Motor neuron (in vitro differentiated cells): Measurements from ENCODE around the gene NECTIN1. TPM values are rescaled to one million over a fixed set of nuclear protein-coding genes. Genes with fewer than 3 reads are reported as not detected.
A peak's percentile ranks its signal among the peaks of the same experiment; 100 is the strongest.

Experiments
- ATAC-seq, 8 experiments: fragments of 200-7000 bp; cut with Tn5 transposase; replicated peaks in 6 of 8; 2 replicates each; pipeline ENCODE4 v1.8.0; 2021; ENCODE audit warnings: mild to moderate bottlenecking in 8 of 8, moderate library complexity in 8 of 8
- H3K27ac ChIP-seq, 2 donors: fragments of 250-450 bp; sonication (Bioruptor Pico); 2 replicates each; pipeline ENCODE4 v1.9.0; 2021; ENCODE audit warnings: antibody characterized with exemption in 2 of 2, mild to moderate bottlenecking in 2 of 2, moderate library complexity in 1 of 2
- H3K4me1 ChIP-seq, 2 donors: fragments of 250-450 bp; sonication (Bioruptor Pico); replicated peaks in 1 of 2; 2 replicates each; pipeline ENCODE4 v1.6.1; 2021; ENCODE audit warnings: antibody characterized with exemption in 2 of 2, mild to moderate bottlenecking in 2 of 2, moderate library complexity in 1 of 2
- H3K4me3 ChIP-seq, 5 donors: fragments of 250-450 bp; sonication (Bioruptor Pico); 2 replicates each; pipeline ENCODE4 v1.9.0; 2021; ENCODE audit warnings: antibody characterized with exemption in 5 of 5, mild to moderate bottlenecking in 5 of 5, moderate library complexity in 4 of 5
- WGBS, 10 experiments: fragments of 450-650 bp; shearing (Covaris generic); methylation state at CpG; one replicate each; pipeline ENCODE4 v1.0.0; 2022; 5-methylcytosine and 5-hydroxymethylcytosine counted together
- in situ Hi-C, 9 experiments: fragments of 400-800 bp; cut with MboI; loops; one replicate each; pipeline ENCODE4 v1.15.0; 2021; ENCODE audit warnings: low sequenced_read_pairs in 9 of 9, low pct_unique_long_range_greater_than_20kb in 2 of 9; ENCODE audit not compliant: unreplicated experiment in 9 of 9
- total RNA-seq, 8 experiments: library from RNA; unstranded; fragments of 300-600 nt; gene quantifications; 2 replicates each; pipeline versions ENCODE4 v1.2.3 to v1.2.4, GENCODE V29; 2022

The NECTIN1 gene
- total RNA-seq, 8 experiments from 2014 or later = 7.2 to 35.9 (median 19.1) TPM

- WGBS, 10 experiments = 81 to 100% (median 85%) methylated on average over 2 to 3 of the region's 6 CpGs; no CpG with 5 or more reads in 7 of the 10 experiments
- H3K4me1 ChIP-seq = peaks cover 22 to 37% of the 10 kb centered on the region in 2 donors
- in situ Hi-C loops = no loop called here
- ATAC-seq = no peak
- no peak overlapping the region for H3K4me3 ChIP-seq
- no peak overlapping the region for H3K27ac ChIP-seq
Measured at GRCh38 chr11:119627286-119627685, 101.7 kb downstream of the NECTIN1 start.

GRCh38 chr11:119626871-119627270, 102.1 kb downstream of the NECTIN1 start:
- Histone ChIP-seq H3K4me3 (no peak overlapping the region), H3K4me1 (peaks cover 22 to 37% of the 10 kb centered on the region in 2 donors), H3K27ac (no peak overlapping the region)
- in situ Hi-C loops = no loop called here
- 83% methylated on average over 2 of the region's 7 CpGs; no CpG with 5 or more reads in 9 of the 10 experiments for WGBS, 10 experiments
- ATAC-seq = no peak

GRCh38 chr11:119626197-119626841, 102.7 kb downstream of the NECTIN1 start:
- no peak for ATAC-seq
- no peak overlapping the region for H3K4me3 ChIP-seq
- H3K4me1 ChIP-seq = peaks cover 22 to 37% of the 10 kb centered on the region in 2 donors
- WGBS, 10 experiments = 0 to 60% (median 25%) methylated on average over 1 to 2 of the region's 7 CpGs; no CpG with 5 or more reads in 4 of the 10 experiments
- in situ Hi-C loops = no loop called here
- H3K27ac ChIP-seq = no peak overlapping the region

GRCh38 chr11:119625206-119625978, 103.6 kb downstream of the NECTIN1 start:
- Histone ChIP-seq H3K4me3 (no peak overlapping the region), H3K27ac (no peak overlapping the region), H3K4me1 (peaks cover 22 to 35% of the 10 kb centered on the region in 2 donors)
- 13 to 75% (median 50%) methylated on average over 1 to 5 of the region's 19 CpGs; no CpG with 5 or more reads in 4 of the 10 experiments for WGBS, 10 experiments
- in situ Hi-C loops = no loop called here
- peak in 5 of 8 experiments; percentile 8 to 74 (median 28) for ATAC-seq

- in situ Hi-C loops = no loop called here
- peak in 7 of 8 experiments; percentile 20 to 76 (median 39) for ATAC-seq
- Histone ChIP-seq H3K4me1 (peaks cover 15 to 27% of the 10 kb centered on the region in 2 donors), H3K27ac (no peak overlapping the region), H3K4me3 (no peak overlapping the region)
- WGBS, 10 experiments = 20 to 100% (median 81%) methylated on average over 1 to 5 of the region's 6 CpGs; no CpG with 5 or more reads in 6 of the 10 experiments
Measured at GRCh38 chr11:119624629-119625028, 104.4 kb downstream of the NECTIN1 start.

- Histone ChIP-seq H3K27ac (no peak overlapping the region), H3K4me1 (peaks cover 15 to 26% of the 10 kb centered on the region in 2 donors), H3K4me3 (no peak overlapping the region)
- in situ Hi-C loops = no loop called here
- no CpG with 5 or more reads among the region's 9 CpGs for WGBS, 10 experiments
- peak in 4 of 8 experiments; percentile 9 to 51 (median 16) for ATAC-seq
Measured at GRCh38 chr11:119624102-119624615, 104.8 kb downstream of the NECTIN1 start.

GRCh38 chr11:119623682-119624081, 105.3 kb downstream of the NECTIN1 start:
- H3K4me1 ChIP-seq = peaks cover 15 to 26% of the 10 kb centered on the region in 2 donors
- peak in 2 of 8 experiments; percentile 11 to 13 for ATAC-seq
- no peak overlapping the region for H3K4me3 ChIP-seq
- 100% methylated on average over 1 of the region's 5 CpGs; no CpG with 5 or more reads in 9 of the 10 experiments for WGBS, 10 experiments
- H3K27ac ChIP-seq = no peak overlapping the region
- in situ Hi-C loops = no loop called here

- Histone ChIP-seq H3K4me3 (no peak overlapping the region), H3K27ac (no peak overlapping the region), H3K4me1 (peaks cover 21 to 36% of the 10 kb centered on the region in 2 donors)
- ATAC-seq = no peak
- 38 to 100% (median 84%) methylated on average over 1 to 8 of the region's 17 CpGs; no CpG with 5 or more reads in 4 of the 10 experiments for WGBS, 10 experiments
- in situ Hi-C loops = no loop called here
Measured at GRCh38 chr11:119622454-119623143, 106.4 kb downstream of the NECTIN1 start.

- no peak for ATAC-seq
- Histone ChIP-seq H3K4me1 (peaks cover 17 to 25% of the 10 kb centered on the region in 2 donors), H3K4me3 (no peak overlapping the region), H3K27ac (no peak overlapping the region)
- in situ Hi-C loops = no loop called here
- WGBS, 10 experiments = 8% methylated on average over 2 of the region's 3 CpGs; no CpG with 5 or more reads in 9 of the 10 experiments
Measured at GRCh38 chr11:119619665-119620064, 109.3 kb downstream of the NECTIN1 start.

- no peak overlapping the region for H3K4me3 ChIP-seq
- peak overlapping the region in 1 of 2 donors; percentile 19 for H3K27ac ChIP-seq
- peaks cover 21 to 29% of the 10 kb centered on the region in 2 donors for H3K4me1 ChIP-seq
- in situ Hi-C loops = no loop called here
- peak in 4 of 8 experiments; percentile 36 to 73 (median 54) for ATAC-seq
- WGBS, 10 experiments = 14 to 88% (median 29%) methylated on average over 1 to 8 of the region's 8 CpGs; no CpG with 5 or more reads in 1 of the 10 experiments
Measured at GRCh38 chr11:119618208-119618909, 110.6 kb downstream of the NECTIN1 start.

- in situ Hi-C loops = no loop called here
- H3K27ac ChIP-seq = no peak overlapping the region
- no peak overlapping the region for H3K4me3 ChIP-seq
- H3K4me1 ChIP-seq = peaks cover 21 to 29% of the 10 kb centered on the region in 2 donors
- ATAC-seq = peak in 6 of 8 experiments; percentile 25 to 46 (median 32)
- WGBS, 10 experiments = 10 to 100% (median 67%) methylated on average over 1 to 9 of the region's 13 CpGs; no CpG with 5 or more reads in 4 of the 10 experiments
Measured at GRCh38 chr11:119617340-119617713, 111.7 kb downstream of the NECTIN1 start.
